Measurements from ENCODE around the gene PLCG1. TPM values are rescaled to one million over a fixed set of nuclear protein-coding genes. Genes with fewer than 3 reads are reported as not detected.

PLCG1 gene
- total and polyA plus RNA-seq, 2 of the 8 experiments (the other 6 are each of a cell fraction or from before 2014, with no cell fraction given): 103 to 154 TPM

DNA sequence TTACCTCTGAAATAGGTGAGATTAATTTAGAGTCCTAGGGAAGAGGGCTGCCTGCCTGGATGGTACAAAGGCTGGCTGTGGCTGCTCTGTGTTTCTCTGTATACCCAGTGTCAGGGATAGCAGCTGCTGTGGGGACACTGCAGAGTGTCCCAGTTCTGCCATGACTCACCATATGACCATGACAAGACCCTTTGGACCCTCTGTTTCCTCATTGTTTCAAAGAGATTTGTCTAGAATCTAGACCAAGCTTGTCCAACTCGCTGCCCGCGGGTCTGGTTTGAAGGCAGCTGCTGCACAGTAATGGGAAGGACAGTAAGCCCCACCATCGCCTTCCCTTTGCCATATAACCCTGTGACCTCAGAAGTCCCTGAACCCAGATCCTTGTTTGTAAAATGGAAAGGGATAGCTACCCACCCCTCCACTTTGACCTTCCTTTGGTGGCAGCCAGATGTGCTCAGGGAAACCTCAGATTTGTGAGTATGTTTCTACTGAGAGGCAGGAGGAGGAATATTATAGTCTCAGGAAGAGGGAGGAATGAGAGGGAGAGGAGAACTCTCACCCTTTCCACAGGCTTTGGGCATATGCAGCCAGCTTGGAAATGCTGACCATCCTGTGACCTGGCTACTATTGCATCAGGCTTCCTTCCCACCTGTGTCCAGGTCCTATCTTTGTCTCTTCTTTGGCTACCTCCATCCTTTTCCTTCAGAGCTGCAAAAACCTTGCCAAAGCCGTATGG, 14.0 kb downstream of the PLCG1 start:
- Histone ChIP-seq H3K79me1 (ENCODE audit: low read depth, low read length) (peaks cover 64% of the 10 kb centered on the region), H3K36me3 (ENCODE audit: control insufficient read depth in 2 of 4, insufficient read depth in 4 of 4, low read length in 3 of 4) (peaks cover 0 to 2% (median 0%) of the 10 kb centered on the region in 4 experiments; a peak in 1 of 8 replicates), H3K4ac (replicated peaks; ENCODE audit: insufficient read length, low read depth, low read length) (no peak overlapping the region), H2BK12ac (ENCODE audit: low read depth, low read length) (no peak overlapping the region), H3K23me2 (ENCODE audit: low read depth, low read length) (no peaks in the 10 kb centered on the region), H4K8ac (ENCODE audit: extremely low read depth, insufficient read depth, low read length) (no peak overlapping the region), H3K27me3 (replicated peaks in 1 of 4; ENCODE audit: control insufficient read depth in 3 of 4, extremely low read depth in 1 of 4, insufficient read depth in 3 of 4, low read length in 3 of 4) (no peaks in the 10 kb centered on the region), H3K9ac (replicated peaks in 1 of 4; ENCODE audit: extremely low read depth in 1 of 4, low read depth in 3 of 4, low read length in 3 of 4) (no peak overlapping the region), H2AK5ac (ENCODE audit: low read depth, low read length) (no peak overlapping the region), H3K23ac (ENCODE audit: insufficient read length) (no peak overlapping the region), H3K4me3 (ENCODE audit: extremely low read depth in 1 of 4, insufficient read depth in 2 of 4, low read depth in 3 of 4, low read length in 4 of 4) (no peak overlapping the region), H4K20me1 (replicated peaks in 1 of 2; ENCODE audit: control insufficient read depth in 1 of 2, insufficient read depth in 2 of 2, low read length in 2 of 2) (peaks cover 42 to 63% of the 10 kb centered on the region in 2 experiments), H4K5ac (ENCODE audit: insufficient read length, low read depth, low read length) (no peak overlapping the region), H2BK20ac (ENCODE audit: low read length) (no peak overlapping the region), H3K14ac (ENCODE audit: insufficient read length) (no peak overlapping the region), H3K27ac (ENCODE audit: low read depth, low read length) (no peak overlapping the region), H3K4me2 (ENCODE audit: insufficient read depth in 1 of 2, low read depth in 2 of 2, low read length in 2 of 2) (no peak overlapping the region), H2BK15ac (ENCODE audit: low read length) (no peak overlapping the region), H3K79me2 (ENCODE audit: control insufficient read depth in 1 of 2, insufficient read depth in 2 of 2, low read length in 2 of 2) (peaks cover 71 to 100% of the 10 kb centered on the region in 2 experiments), H2BK120ac (replicated peaks; ENCODE audit: low read depth, low read length) (no peak overlapping the region), H3K18ac (ENCODE audit: extremely low read depth, low read length) (no peak overlapping the region), H3K4me1 (replicated peaks in 1 of 4; ENCODE audit: control insufficient read depth in 3 of 4, insufficient read depth in 4 of 4, low read length in 3 of 4) (peaks cover 0 to 14% (median 5%) of the 10 kb centered on the region in 4 experiments; a peak in 4 of 7 replicates), H4K91ac (replicated peaks; ENCODE audit: insufficient read length, low read length) (no peak overlapping the region), H3K9me3 (ENCODE audit: insufficient read depth in 2 of 2, low read depth in 1 of 2, low read length in 1 of 2) (no peaks in the 10 kb centered on the region), H2AFZ (ENCODE audit: low read length) (no peak overlapping the region), H3K56ac (replicated peaks; ENCODE audit: insufficient read length, low read depth, low read length) (no peak overlapping the region), H2BK5ac (ENCODE audit: low read depth, low read length) (no peak overlapping the region)
- 91% methylated on average over 5 of the region's 5 CpGs; no CpG with 5 or more reads in 1 of the 2 experiments for WGBS, 2 experiments (ENCODE audit: extremely low coverage in 1 of 2, insufficient coverage in 1 of 2, insufficient read length in 1 of 2, insufficient replicate concordance in 2 of 2, low coverage in 1 of 2, low lambda C conversion rate in 2 of 2, missing lambda C conversion rate in 1 of 2)
- ChIA-PET CTCF (ENCODE audit: partially characterized antibody) (interaction anchor here (1.0 to 5.0 kb wide), 6 partner anchors 8 to 189 kb away, joined by 3 to 29 read pairs (median 8); partner anchors contain the start of gene LPIN3), POLR2A (ENCODE audit: partially characterized antibody) (interaction anchor here (0.6 to 2.6 kb wide), 6 partner anchors 9 to 275 kb away, joined by 3 to 14 read pairs (median 3); no protein-coding TSS in a partner anchor)
- DNase-seq (ENCODE audit: low read depth in 1 of 2, low spot score in 2 of 2) (no peak), FAIRE-seq (no peak)
- TF ChIP-seq NANOG (IDR thresholded peaks at IDR 0.05; ENCODE audit: insufficient read depth, low read depth, low read length, poor library complexity, severe bottlenecking) (no peak), JUND (IDR thresholded peaks at IDR 0.05; ENCODE audit: low read length) (no peak), EZH2 (IDR thresholded peaks at IDR 0.05; ENCODE audit: low read depth, low read length, severe bottlenecking) (no peak), GTF2F1 (IDR thresholded peaks at IDR 0.05; ENCODE audit: borderline replicate concordance, low read depth, low read length) (no peak), FOSL1 (IDR thresholded peaks at IDR 0.05; ENCODE audit: insufficient read depth, low read depth, low read length) (no peak), ASH2L (IDR thresholded peaks at IDR 0.05; ENCODE audit: low read length) (no peak), SP1 (IDR thresholded peaks at IDR 0.05; ENCODE audit: low read depth, low read length) (no peak)
- TF ChIP-seq, protein P1, sequence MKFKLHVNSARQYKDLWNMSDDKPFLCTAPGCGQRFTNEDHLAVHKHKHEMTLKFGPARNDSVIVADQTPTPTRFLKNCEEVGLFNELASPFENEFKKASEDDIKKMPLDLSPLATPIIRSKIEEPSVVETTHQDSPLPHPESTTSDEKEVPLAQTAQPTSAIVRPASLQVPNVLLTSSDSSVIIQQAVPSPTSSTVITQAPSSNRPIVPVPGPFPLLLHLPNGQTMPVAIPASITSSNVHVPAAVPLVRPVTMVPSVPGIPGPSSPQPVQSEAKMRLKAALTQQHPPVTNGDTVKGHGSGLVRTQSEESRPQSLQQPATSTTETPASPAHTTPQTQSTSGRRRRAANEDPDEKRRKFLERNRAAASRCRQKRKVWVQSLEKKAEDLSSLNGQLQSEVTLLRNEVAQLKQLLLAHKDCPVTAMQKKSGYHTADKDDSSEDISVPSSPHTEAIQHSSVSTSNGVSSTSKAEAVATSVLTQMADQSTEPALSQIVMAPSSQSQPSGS (IDR thresholded peaks at IDR 0.05; ENCODE audit: low read length): no peak
